GM21723 (cell line): ENCODE measurements around the gene OOSP3.

Source experiments
- ATAC-seq: cut with Tn5 transposase; IDR thresholded peaks from one replicate; pipeline ENCODE4 v1.9.1; 2021; ENCODE audit warnings: mild to moderate bottlenecking, moderate library complexity; ENCODE audit not compliant: unreplicated experiment

OOSP3 gene

GRCh38 chr11:59943997-59944714, 65.6 kb downstream of the OOSP3 start:
- no peak for ATAC-seq

GRCh38 chr11:59944720-59945119, 66.1 kb downstream of the OOSP3 start:
- no peak for ATAC-seq
